HG02885 (cell line): ENCODE data around the gene RNASE12.
A peak's percentile ranks its signal among the peaks of the same experiment; 100 is the strongest.
"Not testable (repeated sequence)": the region's sequence is repeated elsewhere in the genome, so short reads cannot be mapped to it uniquely, and the experiment has no call there.

ENCODE experiments used
- ATAC-seq: cut with Tn5 transposase; IDR thresholded peaks from one replicate; pipeline ENCODE4 v1.9.1; 2021; ENCODE audit warnings: mild to moderate bottlenecking; ENCODE audit not compliant: unreplicated experiment, poor library complexity

Gene RNASE12, protein sequence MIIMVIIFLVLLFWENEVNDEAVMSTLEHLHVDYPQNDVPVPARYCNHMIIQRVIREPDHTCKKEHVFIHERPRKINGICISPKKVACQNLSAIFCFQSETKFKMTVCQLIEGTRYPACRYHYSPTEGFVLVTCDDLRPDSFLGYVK

DNA sequence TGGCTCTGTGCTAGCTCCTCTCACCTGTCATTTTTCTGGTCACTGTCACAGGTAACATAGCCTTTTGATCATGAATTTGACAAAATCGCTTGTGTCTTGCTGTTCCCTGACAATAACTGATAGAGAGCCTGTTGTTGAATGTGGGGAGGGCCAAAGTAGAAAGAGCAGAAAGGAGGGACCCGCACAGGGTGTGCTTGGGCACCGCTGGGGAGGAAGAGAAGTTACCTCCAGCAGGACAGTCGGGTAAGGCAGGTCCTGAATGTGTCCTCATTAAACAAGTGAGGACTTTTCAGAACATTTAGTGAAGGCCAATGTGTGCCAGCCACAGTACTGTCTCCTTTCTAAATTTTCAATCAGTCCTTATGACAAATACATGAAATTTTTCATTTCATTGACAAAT lies at the start of gene RNASE12:
RNASE12 (minus strand) TSS at position 142 of the 400 bp plus-strand sequence. CDS start 653 bp downstream, outside the sequence.
- ATAC-seq, result no peak

DNA sequence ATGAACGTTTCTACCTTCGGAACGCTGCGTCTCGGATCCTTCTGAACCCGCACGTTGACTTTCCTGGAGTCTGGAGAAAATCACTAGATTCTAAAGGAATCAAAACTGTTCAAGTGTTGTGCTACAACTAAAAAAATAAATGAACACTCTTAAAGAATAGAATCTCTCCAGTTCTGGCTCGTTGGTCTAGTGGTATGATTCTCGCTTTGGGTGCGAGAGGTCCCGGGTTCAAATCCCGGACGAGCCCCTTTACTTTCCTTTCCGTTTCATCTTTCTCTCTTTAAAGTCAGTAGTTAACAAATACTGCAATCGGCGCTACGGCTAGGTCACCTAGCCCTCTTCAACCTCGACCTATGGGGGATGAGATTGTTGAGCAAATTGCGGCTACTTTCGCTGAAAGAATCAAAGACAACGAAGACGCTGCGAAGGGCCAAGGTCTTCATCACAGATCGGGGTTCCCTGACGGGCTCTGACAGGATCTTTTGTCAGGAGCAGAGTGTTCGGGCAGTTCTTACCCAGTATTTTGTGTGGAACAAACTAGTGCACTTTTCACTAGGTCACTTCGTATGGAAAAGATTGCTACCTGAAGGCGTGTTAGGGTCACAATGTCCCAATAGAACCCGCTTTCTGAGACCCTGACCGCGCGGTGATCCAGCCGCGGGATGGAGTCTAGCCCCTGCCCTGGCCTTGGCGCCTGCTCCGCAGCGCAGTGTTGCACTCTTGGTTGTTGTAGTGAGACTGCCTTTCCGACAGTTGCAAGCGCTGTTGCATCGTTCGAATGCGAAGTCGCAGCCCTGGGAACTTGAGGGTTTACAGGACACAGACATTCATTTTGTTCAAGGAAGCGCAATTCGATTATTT lies 41.9 kb upstream of the RNASE12 start:
- peak; percentile 74 for ATAC-seq

DNA sequence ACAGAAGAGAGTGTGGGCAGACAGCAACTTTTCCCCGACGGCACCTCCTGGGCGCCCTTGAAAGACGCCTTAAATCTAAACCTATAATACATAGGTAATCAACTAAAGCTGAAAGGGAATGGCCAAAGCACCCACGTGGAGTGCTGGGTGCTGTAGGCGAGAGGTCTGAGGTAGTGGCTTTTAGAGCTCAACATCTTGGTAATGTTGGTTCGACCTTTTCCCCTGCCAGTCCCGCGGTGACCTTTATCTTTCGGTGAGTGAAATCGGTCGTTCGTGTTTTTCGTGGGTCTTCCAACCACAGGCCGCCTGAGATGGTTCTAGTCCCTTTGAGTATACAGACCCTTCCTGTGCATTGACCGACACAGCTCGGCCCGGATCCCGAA lies 41.3 kb upstream of the RNASE12 start:
- peak; percentile 18 for ATAC-seq

DNA sequence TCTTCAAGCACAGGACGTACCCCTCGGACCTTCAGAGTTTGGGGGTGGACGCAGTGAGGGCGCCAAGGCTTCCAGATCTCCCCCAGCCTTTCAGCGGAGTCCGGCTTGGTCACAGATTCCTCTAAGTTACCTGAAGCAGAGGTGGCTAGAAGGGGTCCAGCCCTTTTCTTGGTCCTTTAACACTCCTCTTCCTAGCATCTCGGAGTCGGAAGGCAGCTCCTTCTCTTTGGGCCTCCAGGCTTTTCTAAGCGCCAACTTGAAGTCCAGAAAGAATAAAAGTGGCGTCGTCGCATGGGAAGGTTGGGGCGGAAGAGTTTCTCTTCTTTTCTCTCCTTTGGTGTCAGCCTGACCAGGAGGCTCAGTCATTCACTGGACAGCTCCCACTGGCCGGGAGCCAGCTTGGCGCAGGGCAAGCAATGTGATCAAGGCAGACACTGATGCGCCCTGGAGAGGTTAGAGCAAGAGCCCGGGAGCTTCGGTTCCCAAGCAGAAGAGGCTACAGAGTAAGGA lies 40.8 kb upstream of the RNASE12 start:
- ATAC-seq, result no peak

DNA sequence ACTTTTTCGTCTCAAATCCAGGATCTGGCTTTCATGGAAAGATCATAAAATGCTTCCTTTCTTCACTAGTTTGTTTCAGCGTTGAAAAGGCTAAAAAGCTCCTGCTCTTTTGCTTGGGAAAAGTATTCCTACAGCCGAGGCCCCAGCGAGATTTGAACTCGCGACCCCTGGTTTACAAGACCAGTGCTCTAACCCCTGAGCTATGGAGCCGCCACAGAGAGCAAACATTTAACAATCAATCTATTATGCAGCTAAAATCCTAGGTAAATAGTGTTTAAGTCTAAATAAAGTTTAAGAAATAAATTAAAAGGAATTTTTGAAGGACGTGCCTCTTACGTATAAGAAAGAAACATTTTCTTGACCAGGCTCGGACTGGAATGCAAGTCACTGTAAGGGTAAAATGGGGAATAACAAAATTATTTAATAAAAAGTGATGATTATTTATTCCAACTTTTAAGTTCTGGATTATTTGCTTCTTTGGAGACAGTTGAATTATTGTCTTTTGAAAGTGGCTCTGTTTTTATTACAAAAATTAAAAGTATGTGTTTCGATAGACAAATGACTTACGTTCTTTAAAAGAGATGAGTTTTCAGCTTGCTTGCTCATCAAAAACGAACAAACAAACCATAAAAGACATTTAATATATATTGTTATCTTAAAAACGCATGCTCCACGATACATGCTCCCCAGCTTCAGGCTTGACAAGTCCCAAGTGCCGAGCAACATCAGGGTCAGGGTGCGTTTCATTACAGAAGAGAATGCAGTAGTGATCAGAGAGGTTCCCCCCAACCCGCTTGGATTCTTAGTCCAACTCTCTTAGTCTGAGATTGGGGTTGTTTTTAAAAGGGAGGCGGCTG lies 40.1 kb upstream of the RNASE12 start:
- ATAC-seq, result peak; percentile 21

DNA sequence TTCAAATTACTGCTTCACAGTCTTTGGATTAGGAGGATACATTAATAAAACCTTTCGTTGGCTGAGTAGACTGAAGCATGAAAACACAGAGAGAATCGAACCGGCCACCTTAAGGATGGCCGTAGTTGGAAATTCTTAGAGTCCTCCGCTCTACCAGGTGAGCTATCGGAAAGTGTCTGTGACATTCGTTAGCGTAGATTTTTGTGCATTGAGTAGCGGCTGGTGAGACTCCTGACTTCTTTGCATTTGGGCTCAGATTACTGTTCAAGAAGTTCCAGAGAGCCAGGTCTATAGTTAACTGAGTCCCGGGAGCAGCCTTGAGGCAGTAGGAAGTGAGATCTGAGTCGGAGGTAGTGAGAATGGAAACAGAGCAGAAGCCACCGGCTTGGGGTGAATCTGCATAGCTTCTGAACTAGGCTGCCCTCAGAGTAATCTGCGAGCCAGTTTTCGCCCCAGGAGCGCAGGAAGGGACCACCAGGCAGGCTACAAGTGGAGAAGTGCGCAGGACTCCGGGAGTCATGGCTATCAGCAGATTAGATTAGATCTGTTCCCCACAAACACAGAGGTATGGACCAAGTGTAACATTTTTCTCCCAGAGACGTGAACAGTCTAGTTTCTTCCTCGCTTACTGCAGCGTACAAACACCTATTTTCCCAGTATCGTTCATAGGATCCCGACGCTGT lies 39.3 kb upstream of the RNASE12 start:
- peak; percentile 35 for ATAC-seq

DNA sequence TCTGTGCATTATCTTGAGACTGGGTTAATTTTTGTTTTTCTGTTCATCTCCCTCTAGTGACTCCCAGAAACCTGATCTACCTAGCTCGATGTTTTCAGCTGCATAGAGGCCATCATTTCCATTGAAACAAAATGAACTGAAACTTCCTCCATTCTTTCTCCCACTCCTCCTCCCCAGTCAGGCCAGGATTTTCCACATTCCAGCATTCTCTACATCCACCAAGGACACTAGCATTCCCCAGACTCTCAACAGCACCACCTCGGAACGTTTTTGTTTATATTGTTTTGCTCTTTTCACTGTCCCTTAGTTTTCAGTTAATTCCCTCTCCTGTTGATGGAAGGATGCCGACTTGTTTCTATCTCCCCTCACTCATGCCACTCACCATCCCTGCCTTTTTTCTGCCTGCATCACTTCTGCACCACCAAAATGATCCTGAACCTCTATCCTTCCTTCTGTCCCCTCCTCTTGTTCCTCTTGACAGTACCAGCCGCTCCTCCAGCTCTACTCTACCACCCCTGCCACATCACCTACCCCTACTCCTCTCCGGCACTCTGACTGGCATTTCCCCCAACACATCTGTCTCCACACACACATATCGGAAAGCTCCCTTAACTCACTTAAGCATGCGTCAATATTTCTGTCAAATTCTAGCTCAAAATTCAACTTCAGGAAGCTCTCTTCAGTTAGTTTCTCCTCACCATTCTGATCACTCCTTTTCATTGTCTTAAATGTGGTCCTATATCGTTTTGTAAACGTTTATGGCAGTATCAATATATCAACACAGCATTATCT lies 37.1 kb upstream of the RNASE12 start:
- no peak for ATAC-seq

DNA sequence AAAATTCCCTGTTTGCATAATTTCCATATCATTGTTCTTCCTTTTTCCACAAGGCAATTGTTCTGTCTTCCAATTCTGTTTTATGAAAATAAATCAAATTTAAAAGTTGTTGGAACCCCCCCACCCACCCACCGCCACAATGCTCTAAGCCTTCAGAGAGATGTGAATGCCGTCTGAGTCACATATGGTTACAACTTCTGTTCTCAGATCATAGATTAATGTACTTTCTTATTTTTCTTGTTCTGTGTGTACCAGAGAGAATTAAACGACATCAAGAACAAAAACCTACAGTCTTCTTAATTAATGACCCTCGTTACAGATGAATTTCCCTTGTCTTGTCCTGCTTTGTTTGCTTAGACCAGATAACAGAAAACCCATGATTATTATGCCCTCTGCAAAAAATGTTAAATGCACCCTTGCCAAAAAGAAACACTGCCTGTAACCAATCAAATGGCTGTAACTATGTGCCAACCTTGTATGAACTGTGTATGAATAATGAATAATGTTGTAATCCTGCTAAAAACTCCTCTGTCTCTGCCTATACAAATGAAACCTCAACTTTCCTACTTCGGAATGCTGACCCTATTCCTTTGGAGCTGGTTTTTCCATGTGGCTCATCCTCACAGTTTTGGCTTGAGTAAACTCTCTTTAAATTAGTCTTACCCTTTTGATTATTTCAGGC lies 36.3 kb upstream of the RNASE12 start:
- ATAC-seq, result no peak

DNA sequence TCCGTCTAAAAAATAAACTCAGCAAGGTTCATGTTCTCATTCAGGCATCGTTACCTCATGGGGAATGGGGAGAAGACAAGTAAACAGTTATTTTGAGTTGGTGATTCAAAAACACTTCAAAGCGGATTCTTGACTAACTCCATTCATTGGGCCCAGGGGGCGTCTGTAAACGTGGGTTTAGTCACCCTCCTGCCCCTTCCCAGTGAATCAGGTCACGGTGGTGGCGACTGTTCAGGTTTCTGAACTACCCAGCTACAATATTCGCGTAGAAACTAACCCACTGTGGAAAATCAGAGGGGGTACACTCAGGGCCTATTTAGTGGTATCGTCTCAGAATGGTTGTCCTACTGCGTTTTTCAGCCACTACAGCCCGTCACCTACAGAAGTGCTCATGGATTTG lies 35.1 kb upstream of the RNASE12 start:
- no peak for ATAC-seq

DNA sequence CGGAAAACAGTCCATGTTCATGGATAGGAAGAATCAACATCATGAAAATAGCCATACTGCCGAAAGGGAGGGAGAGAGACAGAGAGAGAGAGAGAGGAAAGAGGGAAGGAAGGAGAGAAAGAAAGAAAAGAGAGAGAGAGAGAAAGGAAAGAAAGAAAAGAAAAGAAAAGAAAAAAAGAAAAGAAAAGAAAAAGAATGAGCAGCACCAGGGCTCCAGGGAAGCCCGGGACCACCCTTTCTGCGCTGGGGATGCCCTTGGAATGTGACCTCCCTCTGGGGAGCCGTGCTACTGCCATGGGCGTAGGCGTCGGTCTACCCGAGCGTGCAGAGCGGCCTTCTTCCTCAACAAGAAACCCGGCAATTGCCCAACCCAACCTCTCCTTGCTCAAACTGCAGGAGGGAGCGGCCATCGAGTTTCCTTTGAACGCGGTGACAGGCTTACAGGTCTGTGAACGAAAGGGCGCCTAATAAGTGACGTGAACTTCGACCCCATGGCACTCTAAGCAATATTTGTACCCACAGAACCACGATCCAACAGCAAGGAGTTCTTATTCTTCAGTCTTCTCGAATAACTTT lies 33.4 kb upstream of the RNASE12 start:
- ATAC-seq, result peak; percentile 55

DNA sequence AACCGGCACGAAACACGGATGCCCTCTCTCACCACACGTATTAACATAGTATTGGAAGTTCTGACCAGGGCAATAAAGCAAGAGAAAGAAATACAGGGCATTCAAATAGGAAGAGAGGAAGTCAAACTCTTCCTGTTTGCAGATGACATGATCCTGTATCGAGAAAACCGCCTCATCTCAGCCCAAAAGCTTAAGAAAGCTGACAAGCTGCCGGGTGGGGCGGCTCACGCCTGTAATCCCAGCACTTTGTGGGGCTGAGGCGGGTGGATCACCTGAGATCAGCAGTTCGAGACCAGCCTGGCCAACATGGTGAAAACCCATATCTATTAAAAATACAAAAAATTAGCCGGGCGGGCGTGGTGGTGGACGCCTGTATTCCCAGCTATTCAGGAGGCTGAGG lies 32.6 kb upstream of the RNASE12 start:
- ATAC-seq, result no peak

DNA sequence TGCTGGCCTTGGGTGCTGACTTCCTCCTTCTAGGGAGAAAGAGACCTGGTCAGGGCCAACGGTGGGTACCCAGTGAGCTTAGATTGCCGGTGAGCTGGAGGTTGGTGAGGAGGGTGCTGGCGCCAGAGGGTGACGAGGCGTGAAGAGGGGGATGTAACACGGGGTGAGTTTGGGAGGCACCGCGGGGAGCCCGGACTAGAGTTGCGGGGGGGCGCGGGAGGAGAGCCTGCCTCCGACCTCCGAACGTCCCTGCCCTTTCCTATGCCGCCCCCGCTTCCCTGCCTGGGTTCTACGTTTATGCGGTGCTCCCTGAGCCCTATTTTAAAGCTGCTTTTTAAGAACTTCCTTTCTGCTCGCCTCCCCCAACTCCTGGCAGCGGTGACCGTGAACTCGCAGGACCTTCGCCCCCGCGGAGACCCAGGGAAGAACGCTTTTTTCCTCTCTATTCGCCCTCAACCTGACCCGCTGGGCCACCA lies 31.7 kb upstream of the RNASE12 start:
- no peak for ATAC-seq

DNA sequence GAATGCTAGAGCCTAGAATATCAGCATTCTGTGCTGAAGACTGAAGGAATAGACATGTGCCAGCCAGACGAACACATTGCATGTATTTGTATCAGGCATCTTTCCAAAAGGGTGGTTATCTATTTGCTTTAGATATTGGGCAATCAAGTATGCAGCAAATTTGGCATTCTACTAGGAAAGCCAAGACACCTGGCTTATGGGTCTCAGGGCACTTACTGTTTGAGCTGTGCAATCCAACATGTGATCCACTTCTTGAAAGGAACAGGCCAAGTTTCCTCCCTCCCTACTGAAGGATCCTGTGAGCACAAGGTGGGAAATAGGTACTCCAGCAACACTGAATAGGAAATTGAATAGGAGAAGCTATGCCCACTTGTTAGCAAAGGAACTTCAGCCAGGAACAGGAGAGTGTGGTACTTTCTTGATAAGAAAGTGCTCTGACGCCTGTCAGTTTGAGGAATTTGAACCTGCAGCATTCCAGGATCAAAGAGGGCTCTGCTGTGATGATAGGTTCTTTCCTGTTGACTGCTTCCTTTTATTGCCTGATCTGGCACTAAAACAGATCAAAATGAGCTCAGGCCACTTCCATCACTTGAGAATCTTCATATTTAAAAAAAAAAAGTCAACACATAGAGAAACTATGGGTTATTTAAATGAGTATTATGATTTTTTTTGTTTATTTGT lies 29.8 kb upstream of the RNASE12 start:
- ATAC-seq, result no peak

DNA sequence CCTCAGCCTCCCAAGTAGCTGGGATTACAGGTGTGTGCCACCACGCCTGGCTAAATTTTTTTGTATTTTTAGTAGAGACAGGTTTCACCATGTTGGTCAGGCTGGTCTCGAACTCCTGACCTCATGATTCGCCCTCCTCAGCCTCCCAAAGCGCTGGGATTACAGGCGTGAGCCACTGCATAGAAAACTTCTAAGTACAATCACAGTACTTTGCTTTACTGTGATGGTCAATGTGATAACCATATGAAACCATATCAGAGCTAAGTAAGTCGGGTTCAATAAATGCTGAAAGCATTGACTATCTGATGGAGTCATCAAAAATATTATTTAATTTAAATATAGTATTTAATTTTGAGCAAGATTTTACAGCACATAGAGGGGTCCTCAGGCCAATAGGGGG lies 28.5 kb upstream of the RNASE12 start:
- not testable (repeated sequence) for ATAC-seq

DNA sequence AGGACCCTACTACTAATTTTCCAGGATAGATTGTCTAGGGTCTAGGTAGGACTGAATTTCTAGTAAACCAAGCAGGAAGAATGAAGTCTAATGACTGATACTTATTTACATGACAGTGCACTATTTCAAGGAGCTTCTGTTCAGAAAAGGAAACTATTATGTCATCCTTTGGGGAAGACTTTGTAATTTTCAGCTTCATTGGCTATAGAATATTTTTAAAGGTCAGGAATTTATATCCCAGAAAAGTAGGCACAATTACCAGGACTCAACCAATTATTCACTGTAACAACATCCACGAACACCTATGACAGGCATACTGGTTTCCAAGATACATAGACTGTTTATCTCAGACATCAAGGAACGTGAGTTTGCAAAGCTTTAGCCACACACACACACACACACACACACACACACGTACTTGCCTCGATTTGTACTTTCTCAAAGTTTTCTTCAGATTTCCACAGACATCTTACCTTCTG lies 27.1 kb upstream of the RNASE12 start:
- ATAC-seq, result no peak

DNA sequence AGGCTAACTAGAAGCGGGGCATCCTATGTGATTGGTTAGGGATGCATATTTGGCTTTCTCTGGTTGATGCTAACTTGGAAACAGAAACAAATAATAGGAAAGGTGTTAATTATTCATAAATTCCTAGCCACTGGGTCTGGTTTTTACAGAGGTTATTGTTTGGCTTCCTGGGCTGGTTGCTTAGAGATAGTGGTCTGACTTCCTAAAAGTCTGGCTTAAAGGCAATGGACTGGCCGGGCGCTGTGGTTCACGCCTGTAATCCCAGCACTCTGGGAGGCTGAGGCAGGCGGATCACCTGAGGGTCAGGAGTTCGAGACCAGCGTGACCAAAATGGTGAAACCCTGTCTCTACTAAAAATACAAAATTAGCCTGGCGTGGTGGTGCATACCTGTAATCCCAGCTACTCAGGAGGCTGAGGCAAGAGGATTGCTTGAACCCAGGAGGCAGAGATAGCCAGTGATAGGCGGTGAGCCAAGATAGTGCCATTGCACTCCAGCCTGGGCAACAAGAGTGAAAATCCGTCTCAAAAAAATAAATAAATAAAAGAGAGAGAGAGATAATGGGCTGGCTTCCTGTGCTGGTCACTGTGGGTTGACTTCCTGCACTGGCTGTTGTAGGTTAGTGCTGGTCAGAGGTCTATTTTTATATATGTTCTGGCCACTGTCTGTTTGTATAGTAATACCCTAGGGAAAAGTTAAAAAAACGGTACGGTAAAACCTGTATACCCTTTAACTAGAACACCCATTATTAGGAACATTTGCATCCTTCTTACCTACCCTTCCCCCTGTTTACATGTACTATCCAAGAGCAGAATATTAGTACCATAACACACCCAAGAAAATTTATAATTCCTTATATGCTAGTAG lies 26.2 kb upstream of the RNASE12 start:
- no peak for ATAC-seq

DNA sequence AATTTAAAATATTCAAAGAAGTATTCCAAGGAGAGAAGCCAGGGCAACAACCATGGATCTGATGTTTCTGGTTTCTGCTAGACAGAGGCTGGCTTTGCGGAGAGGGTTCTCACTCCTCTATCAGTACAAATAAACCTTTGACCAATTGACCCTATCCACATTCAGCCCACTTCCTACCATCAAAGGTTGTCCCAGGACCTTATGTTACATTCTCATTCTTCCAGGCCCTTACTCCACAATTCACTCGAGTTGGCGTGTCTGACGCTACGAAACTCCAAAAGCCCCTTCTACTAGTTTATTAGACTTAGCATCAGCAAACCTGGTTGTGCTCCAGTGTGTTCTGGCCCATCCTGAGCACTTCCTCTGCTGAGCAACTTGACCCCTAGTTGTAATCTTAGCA lies 24.8 kb upstream of the RNASE12 start:
- no peak for ATAC-seq
